Hepatocyte (in vitro differentiated cells): ENCODE measurements around the gene CPNE1. TPM values are rescaled to one million over a fixed set of nuclear protein-coding genes. Genes with fewer than 3 reads are reported as not detected.

Experiments
- DNase-seq: peaks from one replicate; pipeline ENCODE4 v3.0.0-alpha.2; 2016; ENCODE audit warnings: low spot score
- H2AFZ ChIP-seq: fragments of 200-600 bp; sonication (generic); 2 replicates; pipeline ENCODE4 v1.6.0; 2016; ENCODE audit warnings: antibody characterized with exemption, mild to moderate bottlenecking
- H3K27ac ChIP-seq: fragments of 200-600 bp; sonication (generic); 2 replicates; pipeline ENCODE4 v1.5.1; 2016; ENCODE audit warnings: mild to moderate bottlenecking
- H3K27me3 ChIP-seq: fragments of 200-600 bp; sonication (generic); 2 replicates; pipeline ENCODE4 v1.6.1; 2016
- H3K36me3 ChIP-seq: fragments of 200-600 bp; sonication (generic); replicated peaks from 2 replicates; pipeline ENCODE4 v1.5.1; 2016; ENCODE audit warnings: low read depth; ENCODE audit not compliant: insufficient read depth
- H3K4me1 ChIP-seq: fragments of 200-600 bp; sonication (generic); 2 replicates; pipeline ENCODE4 v1.5.1; 2016; ENCODE audit warnings: mild to moderate bottlenecking, moderate library complexity; ENCODE audit not compliant: insufficient read depth
- H3K4me2 ChIP-seq: fragments of 200-600 bp; sonication (generic); 2 replicates; pipeline ENCODE4 v1.6.0; 2016
- H3K4me3 ChIP-seq: fragments of 200-600 bp; sonication (generic); 2 replicates; pipeline ENCODE4 v1.5.1; 2016; ENCODE audit warnings: mild to moderate bottlenecking
- H3K79me2 ChIP-seq: fragments of 200-600 bp; sonication (generic); 2 replicates; pipeline ENCODE4 v1.6.0; 2017; ENCODE audit warnings: mild to moderate bottlenecking
- H3K9me2 ChIP-seq: fragments of 200-600 bp; sonication (generic); replicated peaks from 2 replicates; pipeline ENCODE4 v1.6.0; 2017; ENCODE audit warnings: mild to moderate bottlenecking; ENCODE audit not compliant: insufficient read depth
- H3K9me3 ChIP-seq: fragments of 200-600 bp; sonication (generic); 2 replicates; pipeline ENCODE4 v1.5.1; 2016; ENCODE audit warnings: low read depth, mild to moderate bottlenecking
- H4K20me1 ChIP-seq: fragments of 200-600 bp; sonication (generic); 2 replicates; pipeline ENCODE4 v1.6.0; 2016; ENCODE audit warnings: mild to moderate bottlenecking; ENCODE audit not compliant: insufficient read depth, poor library complexity, severe bottlenecking
- CTCF ChIP-seq: fragments of 200-600 bp; sonication (generic); IDR thresholded peaks from 2 replicates; pipeline ENCODE4 v1.5.1; 2016; ENCODE audit warnings: antibody characterized with exemption, mild to moderate bottlenecking; ENCODE audit not compliant: poor library complexity
- EZH2 ChIP-seq: fragments of 200-600 bp; sonication (generic); IDR thresholded peaks from 2 replicates; pipeline ENCODE4 v1.6.1; 2016; ENCODE audit warnings: antibody characterized with exemption, mild to moderate bottlenecking, borderline replicate concordance
- EZH2phosphoT487 ChIP-seq: fragments of 200-600 bp; sonication (generic); IDR thresholded peaks from one replicate; pipeline ENCODE4 v1.6.1; 2018; ENCODE audit warnings: antibody characterized with exemption, mild to moderate bottlenecking, low read depth, moderate library complexity; ENCODE audit not compliant: unreplicated experiment, severe bottlenecking
- WGBS: methylation state at CpG from one replicate; pipeline ENCODE4 v1.1.6; 2016; ENCODE audit warnings: low lambda C conversion rate; ENCODE audit errors: missing lambda C conversion rate; 5-methylcytosine and 5-hydroxymethylcytosine counted together
- polyA plus RNA-seq: library from polyadenylated mRNA; unstranded; fragments of >200 nt; fragmentation: Nextera tagmentation; extraction: Ambion mirVana; gene quantifications from 2 replicates; pipeline ENCODE4 v1.2.1, GENCODE V29; 2016
- total RNA-seq: library from RNA; depleted of rRNA; stranded (reverse); fragments of >200 nt; gene quantifications from 2 replicates; pipeline ENCODE4 v1.2.3, GENCODE V29; 2014

CPNE1 gene
- total and polyA plus RNA-seq, 2 experiments from 2014 or later, result 68.9 to 93.4 TPM

- Histone ChIP-seq H3K9me2 (no peaks in the 10 kb centered on the region), H3K4me3 (no peak overlapping the region), H3K4me1 (peaks cover 13% of the 10 kb centered on the region), H3K4me2 (no peak overlapping the region), H3K36me3 (no peaks in the 10 kb centered on the region), H3K79me2 (no peaks in the 10 kb centered on the region), H2AFZ (no peak overlapping the region), H3K27me3 (peaks cover 25% of the 10 kb centered on the region), H4K20me1 (no peaks in the 10 kb centered on the region), H3K9me3 (no peaks in the 10 kb centered on the region), H3K27ac (no peak overlapping the region)
- 56% methylated on average over 4 of the region's 4 CpGs for WGBS
- DNase-seq, result no peak
- TF ChIP-seq CTCF, result peak; percentile 28
- TF ChIP-seq EZH2phosphoT487, result no peak
Measured at GRCh38 chr20:35604449-35604747, 60.3 kb downstream of the CPNE1 start.

- Histone ChIP-seq H3K9me2 (no peaks in the 10 kb centered on the region), H3K4me1 (peaks cover 13% of the 10 kb centered on the region), H3K79me2 (no peaks in the 10 kb centered on the region), H2AFZ (no peak overlapping the region), H4K20me1 (no peaks in the 10 kb centered on the region), H3K27ac (no peak overlapping the region), H3K4me3 (no peak overlapping the region), H3K27me3 (peaks cover 28% of the 10 kb centered on the region), H3K36me3 (no peaks in the 10 kb centered on the region), H3K9me3 (no peaks in the 10 kb centered on the region), H3K4me2 (no peak overlapping the region)
- WGBS, result 87% methylated on average over 11 of the region's 11 CpGs
- no peak for DNase-seq
- no peak for TF ChIP-seq EZH2phosphoT487
- TF ChIP-seq EZH2, result no peak
- TF ChIP-seq CTCF, result no peak
Measured at GRCh38 chr20:35603695-35604448, 60.8 kb downstream of the CPNE1 start.

- Histone ChIP-seq H3K27ac (no peak overlapping the region), H4K20me1 (no peaks in the 10 kb centered on the region), H3K4me1 (peaks cover 13% of the 10 kb centered on the region), H3K79me2 (no peaks in the 10 kb centered on the region), H3K36me3 (no peaks in the 10 kb centered on the region), H3K9me3 (no peaks in the 10 kb centered on the region), H3K4me3 (no peak overlapping the region), H3K4me2 (no peak overlapping the region), H3K27me3 (peaks cover 32% of the 10 kb centered on the region), H2AFZ (no peak overlapping the region), H3K9me2 (no peaks in the 10 kb centered on the region)
- 93% methylated on average over 15 of the region's 15 CpGs for WGBS
- no peak for TF ChIP-seq EZH2phosphoT487
- TF ChIP-seq EZH2, result no peak
- TF ChIP-seq CTCF, result no peak
- DNase-seq, result no peak
Measured at GRCh38 chr20:35602851-35603495, 61.7 kb downstream of the CPNE1 start.
